HG02884 (cell line): Measurements from ENCODE around the gene PREX1.

Experiments used
- ATAC-seq: cut with Tn5 transposase; IDR thresholded peaks from one replicate; pipeline ENCODE4 v1.9.1; 2021; ENCODE audit warnings: mild to moderate bottlenecking, moderate library complexity; ENCODE audit not compliant: unreplicated experiment

Gene PREX1

DNA sequence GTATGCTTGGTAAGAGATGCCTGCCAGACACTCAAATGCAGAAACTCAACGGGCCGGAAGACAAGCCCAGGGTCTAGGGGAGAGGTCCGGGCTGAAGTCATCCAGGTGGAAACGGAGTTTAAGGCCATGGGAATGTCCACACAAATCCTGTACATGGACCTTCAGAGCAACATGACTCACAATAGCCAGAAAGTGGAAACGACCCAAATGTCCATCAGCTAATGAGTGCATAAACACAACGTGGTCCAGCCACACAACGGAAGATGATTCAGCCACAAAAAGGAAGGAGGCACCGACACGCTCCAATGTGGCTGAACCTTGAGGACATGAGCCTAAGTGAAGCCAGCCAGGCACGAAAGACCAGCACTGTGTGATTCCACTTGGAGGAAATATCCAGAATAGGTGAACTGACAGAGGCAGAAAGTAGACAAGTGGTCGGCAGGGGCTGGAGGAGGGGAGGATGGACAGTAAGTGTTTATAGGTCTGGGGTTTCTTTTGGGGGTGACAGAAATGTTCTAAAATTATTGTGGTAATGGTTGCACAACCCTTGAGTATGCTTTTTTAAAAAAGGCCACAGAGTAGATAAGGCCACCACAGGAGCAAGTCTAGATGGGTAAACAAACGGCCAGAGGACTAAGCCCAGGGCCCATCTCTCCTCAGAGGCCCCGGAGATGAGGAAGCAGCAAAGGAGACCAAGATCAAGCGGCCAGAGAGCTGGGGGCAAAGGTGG, 105.6 kb downstream of the PREX1 start:
- ATAC-seq = no peak

DNA sequence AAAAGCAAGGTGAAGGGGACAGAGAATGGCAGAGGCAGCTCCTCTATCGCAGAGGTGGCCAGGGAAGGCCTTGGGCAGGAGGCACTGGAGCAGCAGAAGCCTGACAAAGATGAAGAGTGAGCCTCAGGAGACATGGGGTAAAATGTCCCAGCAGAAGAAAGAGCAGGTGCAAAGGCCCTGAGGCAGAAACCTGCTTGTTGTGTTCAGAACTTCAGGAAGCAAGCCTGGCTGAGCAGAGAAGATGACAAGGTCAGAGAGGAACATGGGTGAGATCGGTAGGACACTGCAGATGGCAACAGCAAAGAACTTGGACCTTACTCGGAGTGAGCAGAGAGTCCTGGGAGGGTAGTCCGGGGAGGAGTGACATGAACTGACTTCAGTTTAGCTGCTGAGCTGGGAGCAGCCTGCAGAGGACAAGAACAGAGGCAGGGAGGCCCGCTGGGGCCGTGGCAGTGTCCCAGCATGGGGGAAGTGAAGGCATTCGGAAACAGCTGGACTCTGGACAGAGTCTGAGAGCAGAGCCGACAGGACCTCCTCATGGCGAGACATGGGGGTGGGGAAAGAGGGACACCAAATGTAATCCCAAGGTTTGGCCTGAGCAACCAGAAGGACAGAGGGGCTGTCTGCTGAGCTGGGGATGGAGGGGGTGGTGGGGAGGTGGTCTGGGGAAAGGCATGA, 106.3 kb downstream of the PREX1 start:
- ATAC-seq = no peak

DNA sequence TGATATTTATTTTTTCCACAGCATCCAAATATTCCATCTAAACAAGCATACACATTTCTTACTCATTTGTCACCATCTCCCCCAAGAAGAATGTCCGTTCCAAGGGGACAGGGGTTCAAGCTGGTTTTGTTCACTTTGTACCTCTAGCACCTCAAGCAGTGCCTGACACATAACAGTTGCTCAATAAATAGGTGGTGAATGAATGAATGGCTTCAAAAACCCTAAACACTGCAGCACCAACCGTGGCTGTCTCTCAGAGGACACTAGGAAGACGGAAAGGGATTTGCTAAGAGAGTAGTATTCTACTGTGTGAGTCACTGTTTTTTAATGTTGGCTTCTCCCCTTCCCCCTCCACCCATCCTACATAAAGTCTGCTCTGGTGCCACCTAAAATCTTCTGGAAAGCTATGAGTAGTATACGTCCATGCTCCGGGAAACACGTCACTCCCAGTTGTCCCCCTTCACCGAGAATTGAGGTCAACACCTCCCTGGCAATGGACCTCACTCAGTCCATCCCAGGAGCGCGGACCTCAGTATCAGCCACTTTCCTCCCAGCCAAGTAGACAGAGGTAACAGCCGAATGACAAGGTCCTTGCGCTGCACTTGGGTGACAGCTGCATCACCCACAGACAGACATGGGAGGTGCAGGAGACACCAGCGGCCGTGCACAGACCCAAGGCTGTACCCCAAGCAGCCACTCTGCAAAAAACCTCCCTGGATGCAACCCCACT, 107.4 kb downstream of the PREX1 start:
- ATAC-seq = no peak

DNA sequence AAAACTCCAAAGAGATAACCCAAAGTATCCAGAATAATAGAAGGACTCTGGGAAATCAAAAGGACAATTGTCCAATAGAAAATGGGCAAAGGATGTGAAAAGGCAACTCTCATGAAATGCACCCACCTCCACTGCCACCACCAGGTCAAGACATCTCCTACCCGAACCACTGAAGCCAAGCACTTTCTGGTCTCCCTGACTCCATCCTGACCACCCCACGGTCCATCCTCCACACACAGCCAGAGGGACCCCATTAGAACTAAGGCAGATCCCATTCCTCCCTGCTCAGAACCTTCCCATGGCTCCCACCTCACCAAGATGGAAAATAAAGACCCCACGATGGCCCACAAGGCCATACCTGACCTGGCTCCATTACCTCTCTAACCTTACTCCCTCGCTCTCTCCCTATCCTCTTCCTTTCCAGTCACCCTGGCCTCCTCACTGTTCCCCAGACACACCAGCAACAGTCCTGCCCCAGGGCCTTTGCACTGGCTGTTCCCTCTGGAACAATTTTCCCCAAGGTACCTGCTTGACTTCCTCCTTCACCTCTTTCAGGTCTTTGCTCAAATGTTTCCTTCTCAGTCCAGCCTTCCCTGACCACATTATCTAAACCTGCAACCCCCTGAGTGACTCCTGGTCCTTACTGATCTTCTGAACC, 108.1 kb downstream of the PREX1 start:
- no peak for ATAC-seq

DNA sequence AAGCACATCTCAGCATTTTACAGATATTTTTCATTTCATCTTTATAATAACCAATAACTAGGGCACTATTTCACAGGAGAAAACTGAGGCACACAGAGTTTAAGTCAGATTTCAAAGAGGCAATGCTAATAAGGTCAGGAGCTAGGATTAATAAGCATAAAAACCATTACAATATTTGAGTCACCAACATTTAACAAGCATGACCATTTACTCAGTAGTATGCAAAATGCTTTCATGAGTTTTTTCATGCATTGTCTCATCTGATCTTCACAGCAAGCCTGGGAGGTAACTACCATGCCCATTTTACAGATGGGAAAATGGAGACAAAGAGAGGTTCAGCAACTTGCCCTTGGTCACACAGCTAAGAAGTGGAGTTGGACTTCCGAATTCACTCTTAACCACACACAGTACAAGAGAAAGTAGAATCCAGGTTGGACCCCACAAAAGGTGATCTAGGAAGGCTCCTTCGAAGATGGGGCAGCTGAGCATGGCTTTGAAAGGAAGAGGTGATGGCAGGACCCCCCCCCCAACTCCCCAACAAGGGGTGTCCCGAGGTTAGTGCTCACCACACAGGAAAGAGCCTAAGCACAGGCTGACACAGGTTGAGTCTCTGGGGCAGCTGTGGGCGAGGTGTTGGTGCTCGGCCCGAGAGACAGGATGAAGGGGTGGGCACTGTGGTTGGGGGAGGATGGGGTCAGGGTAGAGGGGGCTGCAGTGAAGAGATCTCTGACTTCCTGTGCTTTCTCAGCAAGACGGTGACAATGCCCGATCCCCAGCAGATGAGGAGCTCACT, 108.8 kb downstream of the PREX1 start:
- no peak for ATAC-seq

DNA sequence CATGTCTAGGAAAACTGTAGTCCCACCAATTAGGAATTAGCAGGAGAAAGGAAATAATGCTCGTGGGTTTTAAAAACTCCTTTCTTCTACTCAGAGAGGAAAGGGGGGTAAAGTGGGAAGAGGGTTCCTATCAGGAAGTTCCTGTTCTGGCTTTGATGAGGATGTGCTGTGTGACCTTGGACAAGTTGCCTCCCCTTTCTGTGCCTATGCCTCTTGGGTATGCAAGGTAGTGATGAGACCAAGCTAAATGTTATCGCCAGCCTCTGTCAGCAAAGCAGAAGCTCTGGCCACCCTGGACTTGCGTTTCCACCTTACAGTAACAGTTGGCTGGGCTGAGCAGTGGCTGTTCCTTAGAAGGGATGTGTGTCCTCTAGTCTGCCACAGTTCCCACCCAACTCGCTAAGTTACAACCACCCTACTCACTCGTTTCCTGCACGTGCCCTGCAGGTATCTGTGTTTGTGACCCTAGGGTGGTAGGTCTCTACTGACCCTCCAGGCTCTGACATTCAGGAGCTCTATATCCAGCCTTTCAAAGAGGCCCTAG, 110.0 kb downstream of the PREX1 start:
- ATAC-seq = no peak

DNA sequence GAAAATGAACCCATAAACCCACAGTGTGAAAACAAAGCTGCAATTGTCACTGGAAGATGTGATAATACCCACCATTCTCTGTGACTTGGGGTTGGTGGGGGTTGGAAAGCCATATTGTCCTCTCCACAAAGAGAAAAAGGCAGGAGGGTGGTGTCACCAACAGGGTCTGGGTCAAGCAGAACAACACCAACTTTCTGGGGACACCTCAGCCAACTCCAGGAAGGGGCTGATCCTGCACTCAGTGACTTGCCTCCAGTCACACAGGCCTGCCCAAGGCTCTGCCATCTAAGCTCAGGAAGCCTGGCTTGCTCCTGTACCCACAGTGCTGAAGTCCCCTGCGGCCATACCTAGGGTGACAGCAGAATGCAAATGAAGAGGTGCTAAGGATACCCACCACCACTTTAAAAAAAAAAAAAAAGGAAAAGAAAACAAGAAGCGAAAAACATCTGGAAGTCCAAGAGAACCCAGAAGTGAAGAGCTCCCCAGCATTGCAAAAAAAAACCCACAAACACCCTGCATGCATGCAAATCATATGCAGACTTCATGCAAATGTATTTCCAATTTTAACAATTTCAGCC, 110.6 kb downstream of the PREX1 start:
- no peak for ATAC-seq

DNA sequence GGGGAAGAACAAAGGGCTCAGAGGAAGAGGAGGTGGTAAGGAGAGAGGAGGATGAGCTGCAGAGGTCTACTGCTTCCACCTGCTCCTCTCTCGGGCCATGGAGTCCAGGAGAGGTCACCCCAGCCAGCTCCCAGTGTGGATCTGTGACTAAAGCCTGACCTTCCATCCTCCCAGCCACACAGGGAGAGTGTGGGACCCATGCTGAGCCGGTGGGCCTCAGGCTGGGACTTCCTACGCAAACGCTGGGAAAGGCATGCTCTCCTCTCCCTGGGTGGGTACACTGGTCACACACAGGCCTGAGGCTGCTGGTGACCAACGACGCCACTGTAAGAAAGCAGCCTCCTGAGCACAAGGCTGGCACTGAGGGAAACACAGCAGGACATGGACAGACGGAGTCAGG, 111.3 kb downstream of the PREX1 start:
- no peak for ATAC-seq

DNA sequence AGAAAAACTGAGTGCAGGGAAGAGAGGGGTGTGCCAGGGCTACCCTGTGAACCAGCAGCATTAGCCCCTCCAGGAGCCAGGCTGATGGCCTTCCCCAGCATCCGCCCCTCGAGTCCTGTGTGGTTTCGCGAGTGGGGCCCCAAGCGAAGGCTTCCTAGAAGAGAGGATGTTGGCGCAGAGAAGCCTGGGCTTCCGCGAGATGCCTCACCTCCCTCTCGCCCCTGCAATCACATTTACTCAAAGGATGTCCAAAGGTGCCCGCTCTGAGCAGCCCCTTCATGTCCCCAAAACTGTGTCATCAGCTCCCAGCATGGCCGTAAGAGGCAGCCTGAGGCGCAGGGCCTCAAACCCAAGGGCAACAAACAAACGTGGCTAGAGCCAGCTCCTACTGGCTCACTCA, 111.7 kb downstream of the PREX1 start:
- no peak for ATAC-seq

DNA sequence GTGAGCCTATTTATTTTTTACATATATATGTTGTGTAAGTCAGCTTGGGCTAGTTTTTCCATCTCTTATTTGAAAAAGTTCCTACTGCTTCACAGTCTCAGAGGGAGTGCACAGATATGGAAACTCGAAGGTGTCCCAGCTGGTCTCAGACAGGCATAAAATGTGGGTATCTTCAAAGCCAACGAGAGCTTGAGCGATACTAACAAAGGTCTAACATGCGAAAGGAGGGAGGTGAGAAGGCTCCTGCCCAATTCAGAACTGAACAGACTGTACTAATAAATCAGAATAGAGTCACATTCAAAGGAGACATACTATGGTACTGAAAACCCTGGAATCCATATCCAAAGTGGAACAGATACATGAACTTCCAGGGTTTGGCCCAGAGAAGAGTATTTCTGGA, 113.0 kb downstream of the PREX1 start:
- no peak for ATAC-seq

DNA sequence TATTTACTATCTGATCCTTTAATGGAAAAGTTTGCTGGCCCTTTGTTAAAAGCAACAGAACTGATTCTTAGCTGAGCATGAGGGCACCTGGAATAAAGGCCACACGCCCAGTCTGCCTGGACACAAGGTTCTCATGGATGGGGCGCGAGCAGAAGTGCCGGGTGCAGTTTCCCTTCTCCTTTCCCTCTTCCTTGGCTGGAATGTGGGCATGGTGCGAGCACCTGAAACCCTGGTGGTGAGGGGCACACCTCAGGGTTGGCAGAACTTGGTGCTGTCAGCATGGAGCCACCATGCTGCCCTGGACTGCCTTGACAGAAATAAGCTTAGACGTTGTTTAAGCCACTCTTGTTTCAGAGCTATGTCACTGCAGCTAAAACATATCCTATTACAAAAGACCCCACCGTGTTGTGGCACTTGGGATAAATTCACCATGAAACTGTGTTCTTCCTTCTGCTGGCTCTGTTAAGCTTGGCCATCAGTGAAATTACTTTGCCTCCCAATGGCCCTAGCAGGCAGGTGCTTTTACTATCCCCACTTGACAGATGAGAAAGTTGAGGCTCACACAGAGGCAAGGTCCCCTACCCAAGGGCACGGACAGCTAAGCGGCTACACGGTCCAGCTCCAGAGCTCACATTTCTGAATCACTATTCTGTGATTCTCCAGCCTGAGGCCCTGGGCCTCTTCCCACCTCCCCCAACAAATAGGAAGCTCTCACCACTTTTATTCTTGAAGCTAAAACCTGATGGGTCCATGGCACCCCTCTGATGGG, 115.9 kb downstream of the PREX1 start:
- peak; percentile 17 for ATAC-seq

DNA sequence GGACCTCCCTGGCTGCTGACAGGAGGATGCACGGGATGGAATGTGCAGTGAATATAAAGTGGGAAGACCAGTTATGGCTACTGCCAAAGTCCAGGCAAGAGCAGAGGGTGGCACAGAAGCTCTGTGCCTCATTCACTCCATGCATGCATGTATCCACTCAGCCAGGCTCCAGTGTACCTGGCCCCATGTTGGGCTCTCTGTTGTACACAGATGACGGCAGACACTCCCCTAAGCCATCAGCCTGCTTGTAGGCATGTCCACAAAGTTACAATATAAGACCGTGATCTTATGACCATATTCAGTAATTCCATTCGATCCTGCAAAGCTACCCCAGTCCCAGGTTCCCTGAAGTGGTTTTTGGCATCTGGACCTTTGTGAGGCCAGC, 116.8 kb downstream of the PREX1 start:
- ATAC-seq = no peak

DNA sequence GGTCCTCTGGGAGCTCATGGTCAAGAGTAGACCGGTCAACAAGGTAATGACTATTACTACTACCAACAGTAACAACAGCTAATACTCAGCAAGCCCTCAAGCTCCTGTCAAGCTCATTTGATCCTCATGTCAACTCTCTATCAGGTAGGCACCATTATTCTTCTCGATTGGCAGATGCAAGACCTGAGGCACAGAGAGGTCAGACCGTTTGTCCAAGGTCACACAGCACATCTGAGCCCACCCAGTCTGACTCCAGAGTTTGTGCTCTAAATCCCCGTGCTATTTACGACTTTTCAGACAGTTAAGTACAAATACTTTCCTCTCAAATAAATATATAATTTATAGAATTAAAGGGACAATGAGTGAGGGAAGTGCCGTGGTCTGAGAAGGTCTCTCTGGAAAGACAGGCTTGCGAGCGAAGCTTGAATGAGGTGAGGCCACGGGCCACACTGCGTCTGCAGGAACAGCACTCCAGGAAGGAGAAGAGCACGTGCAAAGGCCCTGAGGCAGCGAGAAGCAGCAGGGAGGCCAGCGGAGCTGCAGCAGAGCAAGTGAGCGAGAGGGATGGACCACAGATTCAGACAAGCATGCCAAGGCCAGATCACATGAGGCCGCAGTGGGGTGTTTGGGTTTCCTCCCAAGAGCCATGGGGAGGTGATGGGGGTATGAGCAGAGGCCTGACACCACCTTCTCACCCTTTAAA, 117.3 kb downstream of the PREX1 start:
- no peak for ATAC-seq

DNA sequence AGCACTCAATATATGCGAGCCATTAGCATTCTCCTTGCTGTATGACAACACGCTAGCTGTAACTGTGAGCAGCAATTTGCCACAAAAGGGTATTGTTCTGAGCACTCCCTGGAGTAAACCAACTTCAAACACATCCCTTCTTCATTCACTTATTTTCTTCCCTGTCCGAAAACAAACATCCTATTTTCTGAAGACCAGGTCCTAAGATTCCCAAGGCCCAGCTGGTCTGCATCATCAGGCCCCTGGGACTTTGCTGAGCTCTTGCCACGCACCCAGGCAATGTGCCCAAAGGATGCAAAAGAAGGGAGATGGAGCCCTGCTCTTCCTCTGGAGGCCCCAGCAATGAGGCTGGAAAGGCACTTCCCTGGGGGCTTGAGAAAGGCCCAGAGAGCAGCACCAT, 118.1 kb downstream of the PREX1 start:
- ATAC-seq = no peak

DNA sequence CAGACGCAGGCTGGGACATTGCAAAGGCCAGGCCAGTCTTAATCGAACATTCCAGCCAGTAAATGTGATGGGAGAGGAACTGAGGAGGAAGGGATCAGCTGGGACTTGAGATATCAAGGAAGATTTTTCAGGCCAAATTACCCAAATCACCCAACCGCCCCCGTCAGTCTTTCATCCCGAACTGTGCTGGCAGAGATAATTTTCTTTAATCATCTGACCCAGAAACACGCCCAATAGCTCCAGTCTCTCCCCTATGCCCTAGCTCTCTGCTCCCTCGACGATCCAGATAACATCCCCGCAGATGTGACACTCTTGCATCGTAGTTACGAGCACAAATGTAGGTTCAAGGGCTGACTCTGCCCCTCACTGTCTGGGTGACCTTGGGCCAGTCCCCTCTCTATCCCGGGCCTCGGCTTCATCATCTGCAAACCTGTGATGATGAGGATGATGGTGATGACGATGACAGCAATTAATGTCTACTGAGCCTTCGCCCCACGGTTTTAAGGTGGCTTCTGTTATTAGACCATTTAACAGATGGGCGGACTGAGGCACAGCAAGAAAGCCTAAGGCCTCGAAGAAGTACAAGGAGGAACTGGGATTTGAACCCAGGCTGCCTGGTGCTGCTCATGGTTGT, 118.6 kb downstream of the PREX1 start:
- no peak for ATAC-seq

DNA sequence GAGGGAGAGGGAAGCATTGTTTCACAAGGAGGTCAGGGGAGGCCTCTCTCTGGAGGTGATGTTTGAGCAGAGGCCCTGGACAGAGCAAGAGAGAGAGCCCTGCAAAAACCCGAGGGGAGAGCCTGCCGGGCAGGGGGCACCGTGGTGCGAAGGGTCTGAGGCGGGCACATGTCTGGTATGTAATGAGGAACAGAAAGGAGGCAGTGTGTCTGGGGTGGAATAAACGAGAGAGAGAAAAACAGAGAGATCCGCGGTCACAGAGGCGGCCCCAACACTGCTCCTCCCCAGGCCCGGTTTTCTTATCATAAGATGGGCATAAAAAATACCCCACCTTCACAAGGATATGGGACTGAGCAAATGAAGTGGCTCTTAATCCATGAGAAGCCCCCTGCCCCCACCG, 119.2 kb downstream of the PREX1 start:
- no peak for ATAC-seq

DNA sequence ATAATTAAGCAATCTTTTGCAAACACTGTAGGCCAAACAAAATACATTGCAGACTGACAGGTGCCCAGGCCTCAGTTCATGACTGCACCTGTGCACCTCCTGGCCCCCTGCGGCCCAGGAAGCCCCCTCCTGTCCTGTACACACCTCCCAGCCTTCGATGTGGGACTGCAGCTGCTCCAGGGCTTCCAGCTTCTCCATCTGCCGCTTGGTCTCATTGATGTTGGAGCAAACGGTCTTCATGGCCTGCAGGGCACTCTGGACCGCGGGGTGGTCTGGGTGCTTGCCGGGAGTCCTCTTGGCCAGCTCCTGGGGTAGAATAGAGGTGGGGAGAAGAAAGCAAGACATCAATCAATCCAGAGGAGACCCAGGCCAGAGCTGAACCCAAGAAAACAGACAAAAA, 119.7 kb downstream of the PREX1 start:
- ATAC-seq = no peak

DNA sequence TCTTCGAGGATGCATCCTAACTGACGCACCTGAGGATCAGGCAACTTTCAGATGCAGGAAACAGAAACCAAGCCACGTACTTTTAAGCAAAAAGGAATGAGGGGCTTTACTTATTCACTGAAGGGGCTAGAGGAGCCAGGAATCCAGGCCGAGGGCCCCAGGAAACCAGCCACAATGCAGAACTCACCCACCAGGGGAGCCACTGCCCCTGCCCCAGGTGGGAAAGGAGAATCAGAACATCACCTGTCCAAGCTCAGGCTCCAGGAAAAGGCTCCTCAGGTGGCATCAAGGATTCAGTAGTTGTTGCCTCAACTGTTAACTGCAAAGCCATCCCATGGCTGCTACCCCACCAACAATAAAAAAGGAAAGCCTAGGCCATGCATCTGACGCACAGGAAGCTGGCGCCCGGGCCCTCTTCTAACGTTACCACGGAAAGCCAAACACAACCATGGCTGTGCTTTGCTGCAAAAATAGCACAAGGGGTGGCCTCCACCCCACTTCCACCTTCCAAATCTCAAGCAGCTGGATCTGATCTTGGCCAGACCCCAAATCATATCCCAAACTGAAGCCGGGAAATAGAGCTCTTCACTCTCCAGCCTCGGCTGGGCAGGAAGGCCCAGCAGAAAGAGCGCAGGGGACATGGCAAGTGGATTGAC, 121.0 kb downstream of the PREX1 start:
- ATAC-seq = no peak
